NCI-H510A treated with DMSO at 0.1 percent for 48 hours (cell line): ENCODE measurements around the gene LRP1B.
"Not testable (repeated sequence)": the region's sequence is repeated elsewhere in the genome, so short reads cannot be mapped to it uniquely, and the experiment has no call there.

Source experiments
- DNase-seq: peaks from one replicate; lab custom pipeline; 2025; lab: John Stamatoyannopoulos, UW

LRP1B gene

GRCh38 chr2:140603416-140603815 is 1527.4 kb downstream of the LRP1B start:
- no peak for DNase-seq

GRCh38 chr2:140601801-140602200 is 1529.0 kb downstream of the LRP1B start:
- no peak for DNase-seq

GRCh38 chr2:140601342-140601741 is 1529.5 kb downstream of the LRP1B start:
- DNase-seq = no peak

GRCh38 chr2:140600116-140600515 is 1530.7 kb downstream of the LRP1B start:
- DNase-seq = no peak

GRCh38 chr2:140597836-140598235 is 1533.0 kb downstream of the LRP1B start:
- DNase-seq = no peak

- DNase-seq = no peak
Observed at GRCh38 chr2:140597205-140597604, 1533.6 kb downstream of the LRP1B start.

- no peak for DNase-seq
Observed at GRCh38 chr2:140596447-140596846, 1534.4 kb downstream of the LRP1B start.

- no peak for DNase-seq
Observed at GRCh38 chr2:140595107-140595506, 1535.7 kb downstream of the LRP1B start.

GRCh38 chr2:140593132-140593531 is 1537.7 kb downstream of the LRP1B start:
- DNase-seq = no peak

- DNase-seq = no peak
Observed at GRCh38 chr2:140589696-140590095, 1541.1 kb downstream of the LRP1B start.

GRCh38 chr2:140589273-140589672 is 1541.5 kb downstream of the LRP1B start:
- no peak for DNase-seq

- DNase-seq = no peak
Observed at GRCh38 chr2:140586379-140586778, 1544.4 kb downstream of the LRP1B start.

GRCh38 chr2:140585016-140585415 is 1545.8 kb downstream of the LRP1B start:
- no peak for DNase-seq

- no peak for DNase-seq
Observed at GRCh38 chr2:140584471-140584870, 1546.3 kb downstream of the LRP1B start.

- peak; percentile 46 for DNase-seq
Observed at GRCh38 chr2:140580532-140581151, 1550.2 kb downstream of the LRP1B start.

GRCh38 chr2:140577453-140577852 is 1553.4 kb downstream of the LRP1B start:
- DNase-seq = no peak

- no peak for DNase-seq
Observed at GRCh38 chr2:140567734-140568133, 1563.1 kb downstream of the LRP1B start.

GRCh38 chr2:140565756-140566155 is 1565.1 kb downstream of the LRP1B start:
- DNase-seq = no peak

- DNase-seq = no peak
Observed at GRCh38 chr2:140555701-140556100, 1575.1 kb downstream of the LRP1B start.

GRCh38 chr2:140552634-140553033 is 1578.2 kb downstream of the LRP1B start:
- no peak for DNase-seq

GRCh38 chr2:140551287-140551686 is 1579.5 kb downstream of the LRP1B start:
- no peak for DNase-seq

- no peak for DNase-seq
Observed at GRCh38 chr2:140550821-140551220, 1580.0 kb downstream of the LRP1B start.

- not testable (repeated sequence) for DNase-seq
Observed at GRCh38 chr2:140544769-140545168, 1586.0 kb downstream of the LRP1B start.

- no peak for DNase-seq
Observed at GRCh38 chr2:140542627-140543026, 1588.2 kb downstream of the LRP1B start.
